SKM-1 treated with dmso at 0.1 percent for 144 hours (cell line): ENCODE results near the gene RAB11FIP2.
A peak's percentile ranks its signal among the peaks of the same experiment; 100 is the strongest.

Experiments
- DNase-seq: peaks from one replicate; lab custom pipeline; 2025; ENCODE audit not compliant: unreplicated experiment; lab: John Stamatoyannopoulos, UW

Gene RAB11FIP2

DNA sequence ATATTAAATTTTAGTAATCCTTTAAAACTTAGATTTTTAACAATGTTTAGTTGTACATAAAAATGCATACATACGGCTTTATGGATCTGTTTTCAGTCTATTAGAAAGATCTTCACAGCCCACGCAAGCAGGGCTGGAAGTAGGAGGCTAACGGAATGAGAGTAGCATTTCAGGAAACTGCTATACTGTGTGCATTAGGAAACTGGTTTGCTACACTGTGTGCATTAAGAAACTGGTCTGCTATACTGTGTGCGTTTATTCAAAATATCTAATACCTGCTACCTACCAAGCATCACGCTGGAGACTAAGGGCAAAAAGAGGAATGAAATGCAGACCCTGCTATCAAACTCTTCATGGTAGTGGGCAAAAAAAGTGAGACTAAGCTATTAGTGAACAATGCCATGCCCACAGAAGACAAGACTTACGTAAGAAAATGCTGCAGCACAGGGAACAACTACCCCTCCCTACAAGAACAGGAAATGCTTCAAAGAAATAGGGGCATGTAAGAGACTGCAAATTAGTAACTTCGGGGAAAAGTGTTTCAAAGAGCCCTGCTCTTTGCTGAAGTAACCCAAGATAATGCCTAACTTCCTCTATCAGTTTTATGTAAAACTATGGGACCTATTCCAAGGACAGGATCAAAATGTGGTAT lies 11.3 kb downstream of the RAB11FIP2 start:
- DNase-seq, result peak; percentile 93

DNA sequence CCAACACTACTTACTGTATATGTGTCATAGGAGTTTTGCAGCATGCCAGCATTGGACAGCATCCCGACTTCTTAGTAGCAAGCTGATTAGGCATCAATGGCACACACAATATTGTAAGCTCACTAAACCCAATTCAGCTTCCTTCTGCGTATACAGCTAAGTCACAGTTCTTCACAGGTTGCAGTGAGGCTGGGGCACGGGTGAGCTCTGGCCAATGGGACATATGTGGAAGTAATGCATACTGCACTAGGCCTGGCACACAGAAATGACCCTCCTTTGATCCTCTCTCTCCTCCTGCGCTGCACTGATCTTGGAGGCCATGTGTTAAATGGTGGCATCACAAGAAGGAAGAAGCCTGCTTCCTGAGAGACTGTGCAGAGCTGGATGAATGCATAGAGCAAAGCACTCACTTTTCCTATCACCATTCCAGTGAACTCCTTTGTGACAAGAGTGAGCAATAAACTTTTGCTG lies 11.9 kb downstream of the RAB11FIP2 start:
- DNase-seq, result no peak

DNA sequence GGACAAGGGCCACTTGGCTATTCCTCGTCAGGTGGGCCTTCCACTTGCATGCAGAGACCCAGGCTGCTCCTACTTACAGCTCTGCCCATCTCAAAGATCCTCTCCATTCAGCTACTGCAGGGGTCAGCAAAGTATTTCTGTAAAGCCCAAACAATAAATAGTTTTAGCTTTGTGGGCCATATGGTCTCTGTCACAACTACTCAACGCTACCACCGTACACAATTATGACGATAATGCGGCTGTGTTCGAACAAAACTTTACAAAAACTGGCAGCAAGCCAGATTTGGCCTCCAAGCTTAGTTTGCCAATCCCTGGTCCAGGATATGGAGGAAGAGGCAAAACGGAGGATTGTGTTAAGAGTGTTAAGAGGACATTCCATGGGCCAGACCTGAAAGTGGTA lies 12.8 kb downstream of the RAB11FIP2 start:
- no peak for DNase-seq

DNA sequence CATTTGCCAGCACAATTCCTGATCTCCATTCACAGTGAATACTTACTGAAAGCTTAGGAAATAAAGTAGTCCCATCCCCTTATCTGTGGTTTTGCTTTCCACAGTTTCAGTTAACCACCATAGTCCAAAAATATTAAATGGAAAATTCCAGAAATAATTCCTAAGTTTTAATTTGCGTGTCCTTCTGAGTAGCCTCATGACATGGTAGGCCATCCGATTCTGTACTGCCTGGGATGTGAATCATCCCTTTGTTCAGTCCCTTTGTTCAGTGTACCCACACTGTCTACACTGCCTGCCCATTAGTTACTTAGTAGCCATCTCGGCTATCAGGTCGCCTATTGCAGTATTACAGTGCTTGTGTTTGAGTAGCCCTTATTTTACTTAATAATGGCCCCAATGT lies 14.2 kb downstream of the RAB11FIP2 start:
- DNase-seq, result no peak

DNA sequence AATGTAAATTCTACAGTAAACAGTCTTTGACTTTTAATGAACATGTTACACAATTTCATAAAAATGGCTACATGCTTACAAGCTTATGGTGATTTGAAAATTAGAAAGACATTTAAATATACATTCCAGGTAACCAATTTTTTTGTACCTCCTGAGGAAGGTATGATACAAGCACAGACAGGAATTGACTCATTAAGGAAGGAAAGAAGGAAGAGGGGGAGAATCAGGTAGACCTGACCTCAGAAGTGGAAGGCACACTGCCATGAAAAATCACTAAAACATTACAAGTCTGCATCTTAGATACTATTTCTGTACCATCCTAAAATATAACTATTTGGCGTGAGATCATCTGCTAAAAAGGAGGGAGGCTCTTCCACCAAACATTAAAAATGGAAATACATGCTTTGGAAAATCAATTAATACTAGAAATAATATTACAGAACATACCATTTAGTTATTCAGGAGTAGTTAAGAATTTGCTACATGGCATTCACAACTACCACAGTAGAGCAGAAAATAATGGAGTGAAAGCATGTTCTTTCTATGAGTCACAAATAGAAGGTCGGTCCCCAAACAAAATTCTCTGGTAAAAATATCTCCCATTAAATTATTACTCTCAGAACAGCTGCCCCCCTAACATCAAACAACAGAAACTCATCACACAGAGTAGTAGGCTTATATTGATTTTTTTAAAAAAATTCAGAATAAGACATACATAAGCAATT lies 15.2 kb downstream of the RAB11FIP2 start:
- DNase-seq, result no peak

DNA sequence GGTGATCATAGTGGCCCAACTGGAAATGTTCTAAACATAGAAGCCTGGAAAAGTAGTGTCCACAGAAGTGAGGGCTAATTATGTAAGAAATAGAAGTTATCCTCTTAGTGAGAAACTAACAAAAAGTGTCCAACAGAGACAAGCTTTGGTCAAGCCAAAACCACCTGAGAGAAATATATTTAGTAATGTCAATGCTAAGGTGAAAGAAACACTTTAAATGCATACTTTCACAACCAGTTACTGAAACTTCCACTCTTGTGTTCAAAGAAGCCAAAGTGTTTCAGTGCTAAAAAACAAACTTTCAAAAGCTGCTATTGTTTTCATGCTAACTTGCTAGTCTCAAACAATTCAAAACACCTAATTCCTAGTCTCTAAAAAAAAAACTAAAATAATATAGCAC lies 18.1 kb downstream of the RAB11FIP2 start:
- no peak for DNase-seq

DNA sequence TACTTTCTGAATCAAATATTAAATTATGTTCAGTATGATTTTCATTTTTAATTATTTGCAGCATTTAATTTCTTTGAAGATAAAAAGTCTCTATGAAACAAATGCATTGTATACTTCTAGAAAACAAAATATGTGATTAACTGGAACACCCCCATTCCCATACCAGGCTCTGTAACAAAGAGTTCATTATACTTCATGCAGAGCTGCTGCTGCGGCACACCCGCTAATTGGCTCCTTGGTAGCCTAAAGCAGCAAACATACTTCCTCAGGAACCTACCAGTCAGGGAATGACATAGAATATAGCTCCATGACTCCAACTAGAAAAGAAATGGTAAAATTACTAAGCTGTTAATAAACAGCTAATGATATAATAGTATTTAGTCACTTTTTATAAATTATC lies 19.3 kb downstream of the RAB11FIP2 start:
- DNase-seq, result no peak

DNA sequence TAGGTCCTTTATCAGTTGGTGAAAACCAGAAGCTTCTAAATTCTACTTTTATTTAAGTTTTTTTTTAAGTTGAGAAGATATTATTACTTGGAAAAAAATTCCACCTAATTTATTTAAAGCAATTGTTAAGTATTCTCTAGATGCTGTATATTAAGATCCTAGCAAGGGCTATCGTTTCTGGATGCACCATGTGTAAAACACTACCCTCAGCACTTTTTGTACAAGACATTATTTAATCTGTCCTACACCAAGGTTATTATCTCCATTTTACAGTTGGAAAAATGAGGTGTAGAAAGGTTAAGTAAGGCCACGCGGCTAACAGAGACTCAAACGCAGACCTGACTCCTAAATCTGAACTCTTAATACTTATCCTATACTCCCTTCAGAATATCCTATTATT lies 19.8 kb downstream of the RAB11FIP2 start:
- DNase-seq, result no peak

DNA sequence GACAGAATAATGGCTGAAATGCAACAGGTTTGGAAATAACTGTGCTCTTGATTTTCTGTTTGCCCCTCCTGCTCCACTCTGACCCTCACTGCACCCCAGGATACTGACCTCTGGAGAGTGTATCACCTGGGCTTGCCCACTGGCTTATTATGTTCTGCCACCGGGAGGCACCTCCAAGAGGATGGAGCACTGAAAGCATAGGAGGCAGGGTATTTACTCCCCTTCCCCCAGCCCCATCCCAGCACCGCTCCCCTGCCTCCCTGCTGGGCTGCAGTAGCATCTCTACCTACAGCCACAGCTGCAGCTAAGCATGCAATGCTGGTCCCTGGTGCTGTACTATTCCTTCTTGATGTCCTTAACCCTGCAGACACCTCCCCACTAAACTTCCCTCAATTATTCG lies 26.4 kb downstream of the RAB11FIP2 start:
- no peak for DNase-seq

DNA sequence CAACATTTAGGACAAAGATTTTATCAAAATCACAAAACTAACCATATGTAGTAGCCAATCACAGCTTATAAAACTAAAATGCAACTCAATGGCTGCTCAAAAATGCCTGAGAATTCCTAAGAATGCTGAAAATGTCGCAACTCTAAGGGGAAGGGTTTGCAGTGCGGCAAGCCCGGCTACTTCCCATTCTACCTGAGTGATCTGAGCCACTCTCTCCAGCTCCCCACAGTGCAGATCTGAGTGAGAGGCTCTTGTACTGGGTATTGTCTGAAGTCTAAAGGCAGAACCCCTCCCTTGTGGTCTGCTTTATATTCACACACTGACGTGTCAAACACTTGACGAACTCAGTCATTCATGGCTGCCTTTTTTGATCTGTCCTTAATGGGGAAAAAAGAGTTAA lies 28.9 kb downstream of the RAB11FIP2 start:
- no peak for DNase-seq

DNA sequence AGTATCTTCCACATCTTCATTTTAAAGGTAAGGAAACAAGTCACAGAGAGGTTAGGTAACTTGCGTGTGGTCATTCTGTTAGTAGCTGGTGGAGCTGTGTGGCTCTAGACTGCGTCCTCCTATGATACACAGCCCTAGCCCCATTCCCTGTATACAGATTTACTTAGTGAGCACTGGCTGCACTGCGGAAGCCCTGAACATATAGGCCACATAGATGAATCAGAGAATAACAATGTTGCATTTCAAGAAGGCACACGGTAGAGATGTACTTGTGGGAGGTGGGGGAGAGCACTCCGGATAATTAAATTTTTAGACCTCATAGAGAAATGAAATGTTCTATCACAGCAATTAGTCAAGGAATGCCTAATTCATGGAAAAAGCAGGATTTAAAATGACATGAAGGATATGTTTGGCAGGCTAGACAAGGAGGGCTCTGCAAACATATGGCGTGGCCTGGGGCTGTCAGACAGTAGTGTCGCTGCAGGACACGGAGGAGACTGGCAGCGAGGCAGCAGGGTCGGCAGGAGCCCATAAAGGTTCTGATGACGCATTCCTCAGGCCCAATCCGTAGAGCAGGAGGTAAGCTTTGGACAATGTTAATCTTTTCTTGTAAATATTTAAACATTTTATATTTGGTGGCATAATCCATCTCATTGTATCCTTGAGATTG lies 29.5 kb downstream of the RAB11FIP2 start:
- no peak for DNase-seq

DNA sequence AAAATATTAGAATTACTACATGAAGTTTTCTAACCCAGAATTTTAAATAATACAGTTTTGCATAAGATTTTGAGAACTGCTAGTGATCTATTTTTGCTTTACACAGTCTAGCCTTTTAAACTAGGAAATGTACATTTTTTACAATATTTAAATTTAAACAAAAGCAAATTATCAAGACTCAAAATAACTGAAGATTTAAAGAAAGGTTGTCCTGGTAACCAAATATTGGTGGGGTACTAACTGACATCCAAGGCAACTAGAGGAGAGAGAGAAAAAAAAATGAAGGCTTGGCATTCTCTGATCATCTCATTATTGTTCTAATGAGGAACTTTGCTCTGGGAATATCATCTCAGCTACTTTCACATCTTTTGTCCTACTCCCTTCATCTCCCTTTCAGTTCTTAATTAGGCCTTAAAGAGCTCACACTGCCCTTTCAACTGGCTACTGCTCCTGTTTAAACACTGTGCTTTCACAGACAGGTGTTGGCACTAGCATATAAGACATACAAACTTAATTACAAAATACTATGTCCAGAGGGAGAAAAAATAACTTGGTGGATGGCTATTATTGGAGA lies 33.7 kb downstream of the RAB11FIP2 start:
- DNase-seq, result no peak

DNA sequence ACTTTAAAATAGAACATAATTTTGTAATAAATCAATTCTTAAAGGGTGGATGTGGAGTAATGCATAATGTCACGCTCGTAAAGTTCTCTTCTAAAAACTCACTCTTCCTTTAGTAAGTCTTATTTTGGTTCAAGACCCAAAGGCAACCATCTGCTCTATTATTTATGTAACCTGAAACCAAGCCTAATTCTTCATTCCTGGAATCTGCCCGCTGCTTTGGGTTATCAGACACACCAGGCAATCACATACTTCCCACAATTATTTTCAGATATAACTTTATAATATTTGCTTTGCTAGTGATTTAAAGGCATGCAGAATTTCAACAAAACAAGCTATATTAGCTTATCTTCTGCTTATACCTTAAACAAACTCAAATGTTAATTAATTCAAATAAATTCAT lies 39.0 kb downstream of the RAB11FIP2 start:
- DNase-seq, result no peak

DNA sequence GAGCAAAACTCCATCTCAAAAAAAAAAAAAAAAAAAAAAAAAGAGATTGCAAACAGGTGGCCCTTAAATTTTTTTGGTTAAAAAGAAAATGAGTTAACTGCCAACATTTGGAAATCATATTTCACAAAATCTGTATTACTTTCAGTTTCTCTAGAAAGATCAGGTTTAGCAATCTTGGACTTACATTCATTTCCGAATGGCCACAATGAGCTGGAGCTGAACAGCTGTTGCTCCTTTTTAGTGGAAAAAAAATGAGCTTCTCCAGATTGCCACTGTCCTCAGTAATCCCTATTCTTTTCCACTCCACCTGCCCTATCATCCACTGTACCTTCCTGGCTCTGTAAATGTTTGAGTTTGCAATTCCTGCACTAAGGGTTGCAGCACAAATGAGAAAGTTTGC lies 43.6 kb downstream of the RAB11FIP2 start:
- no peak for DNase-seq

DNA sequence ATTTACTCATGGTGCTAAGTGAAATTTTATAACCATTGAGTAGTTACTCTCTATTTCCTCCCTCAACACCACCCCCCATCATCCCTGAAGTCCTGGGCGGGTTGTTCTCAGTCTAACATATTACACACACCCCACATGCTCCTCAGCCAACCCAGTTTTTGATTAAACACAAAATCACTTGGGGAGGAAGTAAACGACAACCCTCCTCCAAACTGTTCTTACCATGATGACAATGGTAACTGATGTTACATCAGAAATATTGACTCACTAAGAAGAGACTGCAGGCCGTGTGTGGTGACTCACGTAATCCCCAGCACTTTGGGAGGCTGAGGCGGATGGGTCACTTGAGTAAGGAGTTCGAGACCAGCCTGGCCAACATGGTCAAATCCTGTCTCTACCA lies 44.2 kb downstream of the RAB11FIP2 start:
- no peak for DNase-seq

DNA sequence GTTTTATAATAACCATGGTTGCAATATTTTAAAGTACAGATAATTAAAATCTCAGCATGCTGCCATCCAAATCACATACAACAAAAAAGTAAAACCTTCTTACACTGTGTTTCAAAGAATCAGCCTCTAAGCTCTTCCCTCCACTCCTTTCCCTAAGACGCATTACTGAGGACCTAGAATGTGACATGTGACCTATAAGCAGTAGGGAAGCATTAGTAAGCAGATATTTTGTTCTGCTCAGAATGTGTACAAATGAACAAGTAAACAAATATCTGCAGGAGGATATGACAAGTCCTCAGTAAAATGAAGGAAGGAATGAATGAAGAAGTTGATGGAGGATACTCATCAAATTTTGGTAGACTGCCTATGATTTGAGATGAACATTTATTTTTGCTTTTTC lies 49.1 kb downstream of the RAB11FIP2 start:
- DNase-seq, result no peak

DNA sequence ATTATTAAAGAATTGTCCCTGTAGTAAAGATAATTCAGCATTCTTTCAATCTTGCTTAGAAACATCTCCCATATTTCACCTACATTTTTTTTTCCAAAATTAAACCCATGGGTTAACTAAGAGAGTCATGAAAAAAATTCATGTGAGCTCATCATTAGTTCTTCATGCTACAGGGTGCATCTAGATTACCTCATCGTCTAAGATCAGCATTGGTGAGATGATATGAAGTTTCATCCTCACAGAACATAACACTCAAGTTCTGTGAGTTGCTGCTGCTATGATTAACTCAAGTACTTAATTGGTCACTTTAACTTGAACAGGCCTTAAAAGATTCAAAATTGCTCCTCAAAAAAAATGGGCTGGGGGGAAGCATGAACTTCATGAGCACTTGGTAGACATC lies 50.0 kb downstream of the RAB11FIP2 start:
- no peak for DNase-seq

DNA sequence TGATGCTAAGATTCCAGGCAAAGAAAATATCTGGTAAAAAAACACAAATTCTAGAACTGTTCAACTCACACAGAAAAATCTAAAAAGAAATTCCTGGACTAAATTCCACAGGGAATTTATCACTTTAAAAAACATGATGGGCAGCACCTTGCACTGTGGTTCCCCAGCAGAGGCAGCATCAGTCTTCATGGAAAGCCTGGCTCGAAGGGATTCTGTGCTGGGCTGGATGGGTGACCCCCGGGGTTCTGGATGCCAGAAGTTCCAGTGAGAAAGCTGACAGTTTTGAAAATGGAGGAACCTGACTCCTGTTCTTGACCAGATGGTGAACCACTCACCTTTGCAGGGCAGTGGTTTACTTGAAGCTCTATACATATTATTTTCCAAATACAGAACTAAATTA lies 52.0 kb downstream of the RAB11FIP2 start:
- no peak for DNase-seq

DNA sequence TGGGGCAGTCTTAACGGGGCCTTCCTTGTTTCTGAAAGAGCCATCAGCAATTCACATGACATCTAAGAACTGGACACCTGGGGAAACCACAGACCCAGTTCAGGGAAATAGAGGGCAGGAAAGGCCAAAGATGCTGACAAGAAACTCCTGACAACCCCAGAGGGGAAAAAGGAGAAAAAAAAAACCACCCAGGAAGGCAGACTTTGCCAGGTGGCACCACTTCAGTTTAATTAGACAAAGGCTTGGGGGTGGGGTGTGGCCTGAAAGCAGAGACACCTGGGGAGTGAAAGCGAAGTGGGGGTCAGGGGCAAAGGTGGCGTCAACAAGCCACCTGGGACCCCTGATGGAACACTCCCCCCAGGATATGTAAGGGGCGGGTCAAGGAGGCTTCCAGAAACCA lies 53.6 kb downstream of the RAB11FIP2 start:
- DNase-seq, result no peak

DNA sequence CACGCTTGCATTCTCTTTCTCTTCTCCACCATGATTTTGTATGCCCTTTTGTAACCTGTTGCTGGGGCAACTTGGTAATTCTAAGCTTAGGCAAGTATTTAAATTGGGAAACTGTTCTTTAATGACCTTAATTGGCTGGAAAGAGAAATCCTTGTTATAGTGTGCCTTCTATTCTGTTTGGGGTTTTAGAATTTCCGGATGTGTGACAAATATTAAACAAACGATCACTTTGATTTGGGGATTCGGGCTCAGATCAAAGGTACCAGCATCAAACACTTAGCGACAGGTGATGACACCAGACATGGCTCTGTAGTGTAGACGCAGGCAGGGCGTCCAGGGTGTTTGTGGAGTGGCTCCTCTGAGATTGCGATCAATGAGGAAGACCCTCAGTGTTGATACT lies 55.0 kb downstream of the RAB11FIP2 start:
- no peak for DNase-seq

DNA sequence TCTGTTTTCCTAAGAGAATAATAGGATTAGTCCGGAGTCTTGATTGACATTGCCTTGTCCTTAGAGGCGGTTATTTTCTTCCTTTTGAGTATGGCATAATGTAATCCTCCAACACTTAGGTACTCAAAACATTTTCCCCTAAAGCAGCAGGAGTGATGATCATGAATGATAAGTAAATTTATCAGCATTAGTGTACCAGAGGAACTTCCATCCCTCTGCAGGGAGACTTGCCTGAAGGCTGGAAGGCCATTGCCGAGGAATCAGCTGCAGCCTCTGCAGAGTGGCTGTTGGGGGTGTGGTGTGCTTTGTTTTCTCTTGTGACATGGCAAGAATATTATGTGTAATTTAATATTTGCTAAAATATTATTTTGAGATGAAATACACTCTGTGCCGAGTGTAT lies 56.8 kb downstream of the RAB11FIP2 start:
- no peak for DNase-seq

DNA sequence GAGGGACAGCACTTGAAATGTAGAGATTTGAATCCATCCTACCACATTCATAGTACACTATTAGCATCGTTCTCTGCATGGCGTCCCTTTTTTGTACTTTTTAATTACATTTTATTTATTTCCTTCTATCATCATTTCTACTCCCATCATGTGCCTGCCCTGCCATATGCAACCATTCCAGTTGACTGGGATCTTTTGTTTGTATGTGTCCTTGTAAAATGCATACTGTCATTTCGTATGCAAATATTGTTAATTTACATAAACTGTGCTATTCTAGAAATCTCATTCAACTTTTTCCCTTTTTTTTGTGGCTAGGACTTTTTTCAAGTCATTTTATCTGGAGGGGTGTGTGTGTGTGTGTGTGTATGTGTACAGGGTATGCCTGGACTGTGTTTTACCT lies 57.9 kb downstream of the RAB11FIP2 start:
- DNase-seq, result no peak
